Measurements from ENCODE around the gene NSG1.

The NSG1 gene

GRCh38 chr4:4456351-4456750 is 69.4 kb downstream of the NSG1 start:
- no peak overlapping the region for H3K4me3 ChIP-seq (ENCODE audit: low read depth, low read length)
- TF ChIP-seq, protein P1, sequence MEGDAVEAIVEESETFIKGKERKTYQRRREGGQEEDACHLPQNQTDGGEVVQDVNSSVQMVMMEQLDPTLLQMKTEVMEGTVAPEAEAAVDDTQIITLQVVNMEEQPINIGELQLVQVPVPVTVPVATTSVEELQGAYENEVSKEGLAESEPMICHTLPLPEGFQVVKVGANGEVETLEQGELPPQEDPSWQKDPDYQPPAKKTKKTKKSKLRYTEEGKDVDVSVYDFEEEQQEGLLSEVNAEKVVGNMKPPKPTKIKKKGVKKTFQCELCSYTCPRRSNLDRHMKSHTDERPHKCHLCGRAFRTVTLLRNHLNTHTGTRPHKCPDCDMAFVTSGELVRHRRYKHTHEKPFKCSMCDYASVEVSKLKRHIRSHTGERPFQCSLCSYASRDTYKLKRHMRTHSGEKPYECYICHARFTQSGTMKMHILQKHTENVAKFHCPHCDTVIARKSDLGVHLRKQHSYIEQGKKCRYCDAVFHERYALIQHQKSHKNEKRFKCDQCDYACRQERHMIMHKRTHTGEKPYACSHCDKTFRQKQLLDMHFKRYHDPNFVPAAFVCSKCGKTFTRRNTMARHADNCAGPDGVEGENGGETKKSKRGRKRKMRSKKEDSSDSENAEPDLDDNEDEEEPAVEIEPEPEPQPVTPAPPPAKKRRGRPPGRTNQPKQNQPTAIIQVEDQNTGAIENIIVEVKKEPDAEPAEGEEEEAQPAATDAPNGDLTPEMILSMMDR (IDR thresholded peaks at IDR 0.05; ENCODE audit: low read depth, low read length), result no peak

- no peak overlapping the region for H3K4me3 ChIP-seq (ENCODE audit: low read depth, low read length)
- TF ChIP-seq, protein P1 (IDR thresholded peaks at IDR 0.05; ENCODE audit: low read depth, low read length), result no peak
These were observed 70.1 kb downstream of the NSG1 start for GRCh38 chr4:4456816-4457578.

DNA sequence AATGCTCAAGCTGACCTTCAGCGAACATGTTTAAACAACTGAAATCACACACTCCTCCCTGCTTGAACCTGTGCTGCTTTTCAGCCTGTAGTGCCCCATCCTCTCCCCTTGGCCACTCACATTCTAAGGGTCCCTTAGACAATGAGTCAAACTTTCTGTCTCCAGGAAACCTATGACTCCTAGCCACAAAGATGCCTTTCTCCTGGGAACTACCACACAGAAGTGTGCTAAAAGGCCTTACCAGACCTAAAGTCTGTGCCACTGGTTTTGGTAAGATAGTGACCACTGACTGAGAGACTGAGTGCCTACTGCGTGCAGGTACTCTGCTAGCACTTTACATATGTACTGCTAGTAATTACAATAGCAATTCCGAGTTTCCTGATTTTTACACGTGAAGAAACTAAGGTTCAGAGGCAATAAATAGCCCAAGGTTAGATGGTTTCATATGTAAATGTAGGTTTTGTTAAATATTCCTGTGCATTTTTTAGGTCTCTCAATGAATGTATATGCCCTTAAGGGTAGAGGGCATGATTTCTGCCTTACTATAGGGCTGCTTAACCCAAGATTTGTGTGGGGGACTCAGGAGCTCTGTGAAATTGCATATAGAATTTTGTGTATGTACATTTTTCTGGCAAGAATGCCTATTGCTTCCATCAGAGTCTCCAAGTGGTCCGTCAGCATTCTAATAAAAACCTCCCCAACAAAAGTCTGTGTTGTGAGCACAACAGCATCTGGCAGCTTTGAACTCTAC is 71.1 kb downstream of the NSG1 start:
- no peak overlapping the region for H3K4me3 ChIP-seq (ENCODE audit: low read depth, low read length)
- TF ChIP-seq, protein P1 (IDR thresholded peaks at IDR 0.05; ENCODE audit: low read depth, low read length), result no peak

GRCh38 chr4:4459181-4459580 is 72.3 kb downstream of the NSG1 start:
- TF ChIP-seq, protein P1 (IDR thresholded peaks at IDR 0.05; ENCODE audit: low read depth, low read length), result no peak
- no peak overlapping the region for H3K4me3 ChIP-seq (ENCODE audit: low read depth, low read length)

DNA sequence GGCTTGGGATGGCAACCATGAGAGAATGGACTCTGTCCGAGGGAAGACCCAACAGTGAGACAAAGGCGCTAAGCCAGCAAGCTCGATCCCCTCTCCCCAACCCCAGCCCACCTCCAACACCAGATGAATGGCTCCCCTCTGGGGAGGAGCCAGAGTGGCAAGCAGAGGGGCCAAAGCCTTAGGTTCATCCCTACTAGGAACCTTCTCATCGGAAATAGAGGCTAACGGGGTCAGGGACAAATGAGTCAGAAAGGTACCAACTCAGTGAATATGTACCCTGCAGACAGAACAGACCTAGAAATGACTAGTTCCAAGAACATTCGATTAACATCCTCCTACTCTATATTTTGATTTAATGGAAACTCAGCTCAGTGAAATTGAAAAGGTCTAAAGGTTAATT is 73.9 kb downstream of the NSG1 start:
- TF ChIP-seq, protein P1 (IDR thresholded peaks at IDR 0.05; ENCODE audit: low read depth, low read length), result no peak
- no peak overlapping the region for H3K4me3 ChIP-seq (ENCODE audit: low read depth, low read length)

- TF ChIP-seq, protein P1 (IDR thresholded peaks at IDR 0.05; ENCODE audit: low read depth, low read length), result no peak
- H3K4me3 ChIP-seq (ENCODE audit: low read depth, low read length), result no peak overlapping the region
These were observed 74.3 kb downstream of the NSG1 start for GRCh38 chr4:4461178-4461577.

DNA sequence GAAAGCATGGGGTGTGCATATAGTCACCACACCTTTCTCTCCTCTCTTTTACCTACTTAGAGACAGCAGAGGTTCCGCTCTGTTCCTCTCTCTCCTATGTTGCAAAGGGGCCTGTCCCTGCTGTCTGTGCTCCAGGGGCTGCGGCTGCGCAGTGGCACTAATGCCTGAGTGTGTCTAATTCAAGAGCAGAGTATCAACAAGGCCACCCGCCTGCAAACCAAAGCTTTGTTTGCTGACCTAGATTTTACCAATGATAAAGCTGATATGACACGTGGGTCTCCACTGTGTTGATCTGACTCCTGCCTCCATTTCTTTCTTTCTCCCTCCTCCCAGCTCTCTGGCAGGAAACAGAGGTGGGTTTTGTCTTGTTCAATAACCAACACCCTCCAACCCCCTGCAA is 74.9 kb downstream of the NSG1 start:
- H3K4me3 ChIP-seq (ENCODE audit: low read depth, low read length), result no peak overlapping the region
- TF ChIP-seq, protein P1 (IDR thresholded peaks at IDR 0.05; ENCODE audit: low read depth, low read length), result no peak

Data from WI38 (cell line).